Fibroblast of peridontal ligament (primary cell): ENCODE results near the gene CSNK2A1.

Experiments used
- DNase-seq: peaks from one replicate; pipeline ENCODE4 v3.0.0-alpha.2; 2010; ENCODE audit errors: extremely low read depth

Gene CSNK2A1

GRCh38 chr20:430091-430999, 113.2 kb downstream of the CSNK2A1 start:
- no peak for DNase-seq

GRCh38 chr20:428658-429200, 114.9 kb downstream of the CSNK2A1 start:
- no peak for DNase-seq

GRCh38 chr20:427849-428657, 115.5 kb downstream of the CSNK2A1 start:
- no peak for DNase-seq

GRCh38 chr20:427401-427800, 116.2 kb downstream of the CSNK2A1 start:
- DNase-seq = no peak

- DNase-seq = no peak
Observed at GRCh38 chr20:426566-426965, 117.0 kb downstream of the CSNK2A1 start.
